ENCODE results near the gene LONP2.
"Not testable (repeated sequence)": the region's sequence is repeated elsewhere in the genome, so short reads cannot be mapped to it uniquely, and the experiment has no call there.

LONP2 gene

GRCh38 chr16:48282636-48283263 lies 38.6 kb downstream of the LONP2 start:
- DNase-seq (ENCODE audit: low read depth) = no peak
- H3K4me3 ChIP-seq (ENCODE audit: low read depth, low read length) = no peak overlapping the region

GRCh38 chr16:48284772-48285409 lies 40.8 kb downstream of the LONP2 start:
- DNase-seq (ENCODE audit: low read depth) = no peak
- no peak overlapping the region for H3K4me3 ChIP-seq (ENCODE audit: low read depth, low read length)

GRCh38 chr16:48287239-48287638 lies 43.1 kb downstream of the LONP2 start:
- no peak for DNase-seq (ENCODE audit: low read depth)
- no peak overlapping the region for H3K4me3 ChIP-seq (ENCODE audit: low read depth, low read length)

DNA sequence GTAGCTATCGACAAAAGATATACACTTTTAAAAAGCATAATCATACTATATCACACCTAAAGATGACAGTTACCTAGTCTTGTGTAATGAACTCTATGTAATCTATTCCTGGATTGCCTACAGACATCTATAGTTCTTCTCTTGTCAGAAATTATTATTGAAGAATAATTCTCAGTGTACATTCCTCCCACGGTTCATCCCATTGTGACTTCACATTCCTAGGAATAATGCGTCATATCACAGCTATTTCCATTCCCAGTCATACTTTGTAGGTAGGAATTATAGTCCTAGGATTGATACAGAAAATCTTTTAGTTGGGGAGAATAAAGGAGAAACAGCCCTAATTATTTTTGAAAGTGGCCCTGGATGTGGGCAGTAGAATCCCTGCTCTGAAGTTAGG lies 47.2 kb downstream of the LONP2 start:
- no peak overlapping the region for H3K4me3 ChIP-seq (ENCODE audit: low read depth, low read length)
- DNase-seq (ENCODE audit: low read depth) = no peak

- H3K4me3 ChIP-seq (ENCODE audit: low read depth, low read length) = no peak overlapping the region
- DNase-seq (ENCODE audit: low read depth) = no peak
These were observed 47.7 kb downstream of the LONP2 start for GRCh38 chr16:48291754-48292153.

- no peak for DNase-seq (ENCODE audit: low read depth)
- no peak overlapping the region for H3K4me3 ChIP-seq (ENCODE audit: low read depth, low read length)
These were observed 48.4 kb downstream of the LONP2 start for GRCh38 chr16:48292452-48292851.

DNA sequence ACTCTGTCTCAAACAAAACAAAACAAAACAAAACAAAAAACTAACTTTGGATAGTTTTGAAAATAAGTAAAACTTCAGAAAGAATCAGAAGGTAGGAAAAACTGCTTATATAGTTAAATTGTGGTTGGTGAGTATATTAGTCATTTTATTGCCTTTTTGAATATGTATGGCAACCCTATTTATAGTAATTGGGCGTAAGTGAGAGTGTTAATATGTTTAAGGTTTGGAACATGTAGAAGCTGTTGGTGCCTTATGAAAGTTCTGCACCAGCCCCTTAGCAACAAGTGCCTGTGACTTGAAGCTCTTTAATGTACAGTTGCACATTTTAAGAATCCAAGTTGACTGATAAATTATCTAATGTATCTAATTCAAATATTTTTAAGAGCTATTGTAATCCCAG lies 50.6 kb downstream of the LONP2 start:
- no peak for DNase-seq (ENCODE audit: low read depth)

DNA sequence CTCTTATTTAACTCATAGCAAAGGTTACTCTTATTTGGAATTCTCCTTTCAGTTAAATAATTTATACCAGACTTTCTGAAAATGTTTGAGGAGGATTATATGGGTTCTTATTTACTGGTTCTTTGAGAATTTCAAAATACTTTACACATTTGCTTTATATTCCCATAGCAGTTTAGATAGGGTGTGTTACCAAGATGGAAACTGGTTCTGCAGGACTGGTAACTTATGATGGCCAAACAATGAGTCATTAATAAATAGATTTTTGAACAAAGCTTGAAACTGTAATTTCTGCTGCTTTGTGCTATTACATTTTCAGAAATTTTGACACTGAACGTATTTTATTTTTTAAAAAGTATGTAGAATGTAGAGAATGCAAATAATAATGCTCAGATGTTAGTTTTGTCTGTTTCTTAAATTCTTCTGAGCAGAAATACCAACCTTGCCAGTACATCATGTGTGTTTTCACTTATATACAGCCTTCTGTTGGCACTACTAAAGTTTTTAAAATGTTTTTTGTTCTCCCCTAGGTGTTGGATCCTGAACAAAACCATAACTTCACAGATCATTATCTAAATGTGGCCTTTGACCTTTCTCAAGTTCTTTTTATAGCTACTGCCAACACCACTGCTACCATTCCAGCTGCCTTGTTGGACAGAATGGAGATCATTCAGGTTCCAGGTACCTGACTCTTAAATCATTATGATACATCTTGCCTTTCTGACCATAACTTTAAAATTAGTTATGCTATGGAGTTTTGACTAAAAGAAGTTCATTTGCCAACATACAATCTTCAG lies 51.6 kb downstream of the LONP2 start:
- no peak for DNase-seq (ENCODE audit: low read depth)
- H3K4me3 ChIP-seq (ENCODE audit: low read depth, low read length) = no peak overlapping the region

More for the DNA sequence above, 50.6 kb downstream of the LONP2 start:
- no peak overlapping the region for H3K4me3 ChIP-seq (ENCODE audit: low read depth, low read length)

GRCh38 chr16:48299471-48299870 lies 55.4 kb downstream of the LONP2 start:
- DNase-seq (ENCODE audit: low read depth) = no peak
- H3K4me3 ChIP-seq (ENCODE audit: low read depth, low read length) = no peak overlapping the region

GRCh38 chr16:48300391-48300856 lies 56.3 kb downstream of the LONP2 start:
- peak; percentile 67 for DNase-seq (ENCODE audit: low read depth)
- H3K4me3 ChIP-seq (ENCODE audit: low read depth, low read length) = no peak overlapping the region

GRCh38 chr16:48308535-48308934 lies 64.4 kb downstream of the LONP2 start:
- no peak overlapping the region for H3K4me3 ChIP-seq (ENCODE audit: low read depth, low read length)
- no peak for DNase-seq (ENCODE audit: low read depth)

DNA sequence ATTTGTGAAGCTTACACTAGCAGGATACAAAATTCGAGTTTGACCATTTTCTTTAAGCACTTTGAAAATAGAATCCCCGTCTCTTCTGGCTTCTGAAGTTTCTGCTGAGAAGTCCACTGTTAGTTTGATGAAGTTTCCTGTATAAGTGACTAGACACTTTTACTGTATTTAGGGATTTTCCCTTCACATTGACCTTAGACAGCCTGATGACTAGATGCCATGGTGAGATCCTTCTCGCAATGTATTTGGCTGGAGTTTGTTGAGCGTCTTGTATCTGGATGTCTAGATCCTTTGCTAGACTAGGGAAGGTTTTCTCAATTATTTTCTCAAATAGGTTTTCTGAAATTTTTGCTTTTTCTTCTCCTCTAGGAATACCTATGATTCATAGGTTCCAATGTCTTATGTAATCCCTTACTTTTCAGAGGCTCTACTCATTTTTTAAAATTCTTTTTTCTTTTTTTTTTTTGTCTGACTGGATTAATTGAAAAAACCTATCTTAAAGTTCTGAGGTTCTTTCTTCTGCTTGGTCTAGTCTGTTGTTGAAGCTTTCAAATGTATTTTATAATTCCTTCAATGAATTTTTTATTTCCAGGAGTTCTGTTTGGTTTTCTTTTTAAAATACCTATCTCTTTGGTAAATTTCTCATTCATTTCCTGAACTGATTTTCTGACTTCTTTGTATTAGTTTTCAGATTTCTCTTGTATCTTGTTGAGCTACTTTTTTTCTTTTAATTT lies 67.0 kb downstream of the LONP2 start:
- no peak overlapping the region for H3K4me3 ChIP-seq (ENCODE audit: low read depth, low read length)
- DNase-seq (ENCODE audit: low read depth) = no peak

GRCh38 chr16:48313905-48314304 lies 69.8 kb downstream of the LONP2 start:
- H3K4me3 ChIP-seq (ENCODE audit: low read depth, low read length); DNase-seq (ENCODE audit: low read depth): not testable (repeated sequence)

GRCh38 chr16:48317026-48317425 lies 72.9 kb downstream of the LONP2 start:
- no peak overlapping the region for H3K4me3 ChIP-seq (ENCODE audit: low read depth, low read length)
- DNase-seq (ENCODE audit: low read depth) = no peak

DNA sequence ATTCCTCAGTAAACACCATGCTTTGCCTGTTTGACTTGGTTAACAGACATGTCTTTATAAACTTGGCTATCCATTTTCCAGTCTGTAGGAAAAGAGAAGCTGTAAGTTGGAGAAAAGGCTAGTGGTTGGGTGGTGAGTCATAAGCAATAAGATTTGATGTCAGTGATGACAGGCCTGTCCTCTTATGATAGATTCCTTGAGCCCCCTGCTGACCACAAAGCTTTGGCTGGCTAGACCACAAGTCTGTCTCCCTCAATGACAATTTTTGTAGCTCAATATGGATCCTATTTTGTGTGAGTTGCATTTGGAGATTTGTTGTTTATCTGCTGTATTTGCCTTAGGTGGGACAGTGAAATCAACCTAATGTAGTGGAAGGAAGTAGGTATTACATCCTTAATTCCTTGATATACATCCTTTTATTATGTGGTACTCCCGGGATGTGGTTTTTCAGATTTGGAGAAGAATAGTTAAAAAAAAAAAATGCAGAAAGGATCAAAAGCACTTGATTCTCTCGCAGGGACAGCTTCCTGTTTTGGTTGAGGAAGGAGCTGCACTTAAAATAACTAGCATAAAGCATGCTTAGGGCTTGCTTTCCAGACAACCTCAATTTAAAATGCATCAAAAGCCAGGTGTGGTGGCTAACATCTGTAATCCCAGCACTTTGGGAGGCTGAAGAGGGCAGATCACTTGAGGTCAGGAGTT lies 73.7 kb downstream of the LONP2 start:
- peak; percentile 78 for DNase-seq (ENCODE audit: low read depth)
- no peak overlapping the region for H3K4me3 ChIP-seq (ENCODE audit: low read depth, low read length)

GRCh38 chr16:48318630-48319029 lies 74.5 kb downstream of the LONP2 start:
- no peak for DNase-seq (ENCODE audit: low read depth)

GRCh38 chr16:48321317-48322036 lies 77.4 kb downstream of the LONP2 start:
- DNase-seq (ENCODE audit: low read depth) = no peak
- H3K4me3 ChIP-seq (ENCODE audit: low read depth, low read length) = no peak overlapping the region

More at GRCh38 chr16:48318630-48319029, 74.5 kb downstream of the LONP2 start:
- no peak overlapping the region for H3K4me3 ChIP-seq (ENCODE audit: low read depth, low read length)
